ENCODE data around the gene OR8K5. TPM values are rescaled to one million over a fixed set of nuclear protein-coding genes. Genes with fewer than 3 reads are reported as not detected.

OR8K5 gene
- total and polyA plus RNA-seq, 2 donors (not counting 3 experiments of a cell fraction or from before 2014, with no cell fraction given), result not detected

DNA sequence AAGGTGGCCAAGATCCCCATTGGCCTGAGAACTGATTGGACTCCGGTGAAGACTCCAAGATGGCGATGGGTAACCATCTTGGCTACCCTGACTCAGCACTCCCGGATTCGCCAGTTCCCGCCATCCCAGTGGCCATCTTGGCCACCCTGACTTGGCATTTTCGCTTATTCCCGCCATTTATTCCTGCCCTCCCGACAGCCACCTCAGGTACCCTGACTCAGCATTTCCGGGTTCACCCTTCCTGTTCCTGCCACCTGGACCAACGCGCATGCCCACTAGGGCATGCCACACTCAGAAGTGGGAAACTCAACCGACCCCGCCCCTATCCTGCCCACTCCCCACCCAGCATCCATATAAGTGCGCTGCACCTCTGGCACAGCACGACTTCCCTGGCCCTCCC, 7.8 kb downstream of the OR8K5 start:
- Histone ChIP-seq H4K20me1 (replicated peaks; ENCODE audit: control insufficient read depth, extremely low read depth, insufficient read depth, low read length) (no peaks in the 10 kb centered on the region), H3K9ac (replicated peaks; ENCODE audit: extremely low read depth, insufficient read depth, low read length) (no peak overlapping the region), H3K9me1 (replicated peaks; ENCODE audit: control insufficient read depth, extremely low read depth, insufficient read depth, low read length) (no peaks in the 10 kb centered on the region), H3K4me3 (replicated peaks in 1 of 3; ENCODE audit: insufficient read depth in 1 of 3, low read depth in 1 of 3, low read length in 3 of 3) (no peak overlapping the region), H3K79me2 (ENCODE audit: control insufficient read depth, insufficient read depth, low read length) (no peaks in the 10 kb centered on the region), H3K27ac (ENCODE audit: insufficient read depth, low read depth, low read length) (no peak overlapping the region), H2AFZ (ENCODE audit: low read depth, low read length) (no peak overlapping the region), H3K27me3 (ENCODE audit: control insufficient read depth in 2 of 2, insufficient read depth in 2 of 2, low read length in 2 of 2) (no peaks in the 10 kb centered on the region), H3K4me1 (ENCODE audit: control insufficient read depth, extremely low read depth, insufficient read depth, low read length) (no peaks in the 10 kb centered on the region), H3K36me3 (ENCODE audit: control insufficient read depth in 2 of 2, extremely low read depth in 1 of 2, insufficient read depth in 2 of 2, low read length in 2 of 2) (no peaks in the 10 kb centered on the region), H3K9me3 (replicated peaks; ENCODE audit: control insufficient read depth, insufficient read depth, low read length) (peaks cover 2% of the 10 kb centered on the region), H3K4me2 (ENCODE audit: insufficient read depth, low read length) (no peak overlapping the region)
- DNase-seq (ENCODE audit: low read depth, low spot score) (no peak), FAIRE-seq (no peak)
- dilution Hi-C loops (cut with MboI; ENCODE audit: extremely low pct_ligation_motif_present, low sequenced_read_pairs), result no loop called here
- ChIA-PET POLR2A (no interaction called here), CTCF (no interaction called here)
- intact Hi-C loops (cut with micrococcal nuclease), result no loop called here
- no TSS peak for BruUV-seq (replicated peaks)
- TF ChIP-seq EZH2 (IDR thresholded peaks at IDR 0.05; ENCODE audit: borderline replicate concordance, low read depth, low read length, severe bottlenecking), result no peak
- TF ChIP-seq MYC (IDR thresholded peaks at IDR 0.05; ENCODE audit: low read depth, low read length), result no peak
- no peak for TF ChIP-seq JUN (IDR thresholded peaks at IDR 0.05; ENCODE audit: borderline replicate concordance, insufficient read depth, insufficient read length, low read depth)
- TF ChIP-seq FOS (IDR thresholded peaks at IDR 0.05; ENCODE audit: borderline replicate concordance, insufficient read depth, low read length), result no peak
- TF ChIP-seq GATA2 (IDR thresholded peaks at IDR 0.05; ENCODE audit: insufficient read depth, insufficient read length, low read depth, low read length), result no peak
- TF ChIP-seq, protein P1, sequence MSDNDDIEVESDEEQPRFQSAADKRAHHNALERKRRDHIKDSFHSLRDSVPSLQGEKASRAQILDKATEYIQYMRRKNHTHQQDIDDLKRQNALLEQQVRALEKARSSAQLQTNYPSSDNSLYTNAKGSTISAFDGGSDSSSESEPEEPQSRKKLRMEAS (IDR thresholded peaks at IDR 0.05; ENCODE audit: insufficient read depth, insufficient read length), result no peak
- no peak for TF ChIP-seq POLR2A (IDR thresholded peaks at IDR 0.05; ENCODE audit: low read depth, low read length)

DNA sequence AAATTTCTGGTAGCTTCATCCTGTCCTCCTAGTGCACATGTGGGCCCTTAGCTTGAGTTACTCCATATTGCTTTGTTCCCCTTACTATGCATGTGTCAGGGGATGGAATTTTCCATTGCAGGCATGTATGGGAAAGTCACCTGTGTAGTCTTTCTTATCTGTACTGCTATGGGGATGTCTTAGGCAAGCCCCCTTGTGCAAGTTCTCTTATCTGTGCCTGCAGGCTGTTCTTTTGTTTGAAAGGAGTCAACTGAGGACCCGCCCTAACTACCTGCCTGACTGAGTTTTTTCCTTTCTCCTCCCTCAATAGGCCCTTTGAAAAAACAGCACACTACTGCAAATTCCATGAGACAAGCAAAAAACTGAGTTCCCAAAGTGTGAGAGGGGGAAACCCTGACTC, 8.7 kb downstream of the OR8K5 start:
- peaks cover 2% of the 10 kb centered on the region for H3K9me3 ChIP-seq (replicated peaks; ENCODE audit: control insufficient read depth, insufficient read depth, low read length)
- DNase-seq (ENCODE audit: low read depth, low spot score) (no peak), FAIRE-seq (no peak)
- H3K4me2 ChIP-seq (ENCODE audit: insufficient read depth, low read length), result no peak overlapping the region
- no peak overlapping the region for H3K4me3 ChIP-seq (replicated peaks in 1 of 3; ENCODE audit: insufficient read depth in 1 of 3, low read depth in 1 of 3, low read length in 3 of 3)
- no peaks in the 10 kb centered on the region for H3K27me3 ChIP-seq (ENCODE audit: control insufficient read depth in 2 of 2, insufficient read depth in 2 of 2, low read length in 2 of 2)
- no peak overlapping the region for H2AFZ ChIP-seq (ENCODE audit: low read depth, low read length)
- no peaks in the 10 kb centered on the region for H3K9me1 ChIP-seq (replicated peaks; ENCODE audit: control insufficient read depth, extremely low read depth, insufficient read depth, low read length)
- H3K9ac ChIP-seq (replicated peaks; ENCODE audit: extremely low read depth, insufficient read depth, low read length), result no peak overlapping the region
- intact Hi-C loops (cut with micrococcal nuclease), result no loop called here
- BruUV-seq (replicated peaks), result no TSS peak
- TF ChIP-seq, protein P1 (IDR thresholded peaks at IDR 0.05; ENCODE audit: insufficient read depth, insufficient read length), result no peak
- TF ChIP-seq, protein P2, sequence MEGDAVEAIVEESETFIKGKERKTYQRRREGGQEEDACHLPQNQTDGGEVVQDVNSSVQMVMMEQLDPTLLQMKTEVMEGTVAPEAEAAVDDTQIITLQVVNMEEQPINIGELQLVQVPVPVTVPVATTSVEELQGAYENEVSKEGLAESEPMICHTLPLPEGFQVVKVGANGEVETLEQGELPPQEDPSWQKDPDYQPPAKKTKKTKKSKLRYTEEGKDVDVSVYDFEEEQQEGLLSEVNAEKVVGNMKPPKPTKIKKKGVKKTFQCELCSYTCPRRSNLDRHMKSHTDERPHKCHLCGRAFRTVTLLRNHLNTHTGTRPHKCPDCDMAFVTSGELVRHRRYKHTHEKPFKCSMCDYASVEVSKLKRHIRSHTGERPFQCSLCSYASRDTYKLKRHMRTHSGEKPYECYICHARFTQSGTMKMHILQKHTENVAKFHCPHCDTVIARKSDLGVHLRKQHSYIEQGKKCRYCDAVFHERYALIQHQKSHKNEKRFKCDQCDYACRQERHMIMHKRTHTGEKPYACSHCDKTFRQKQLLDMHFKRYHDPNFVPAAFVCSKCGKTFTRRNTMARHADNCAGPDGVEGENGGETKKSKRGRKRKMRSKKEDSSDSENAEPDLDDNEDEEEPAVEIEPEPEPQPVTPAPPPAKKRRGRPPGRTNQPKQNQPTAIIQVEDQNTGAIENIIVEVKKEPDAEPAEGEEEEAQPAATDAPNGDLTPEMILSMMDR (IDR thresholded peaks at IDR 0.05; ENCODE audit: extremely low read depth in 1 of 2, insufficient read depth in 1 of 2, low read depth in 1 of 2, low read length in 2 of 2), result no peak
- TF ChIP-seq MYC (IDR thresholded peaks at IDR 0.05; ENCODE audit: low read depth, low read length), result no peak
- TF ChIP-seq JUN (IDR thresholded peaks at IDR 0.05; ENCODE audit: borderline replicate concordance, insufficient read depth, insufficient read length, low read depth), result no peak
- TF ChIP-seq FOS (IDR thresholded peaks at IDR 0.05; ENCODE audit: borderline replicate concordance, insufficient read depth, low read length), result no peak
- no peak for TF ChIP-seq EZH2 (IDR thresholded peaks at IDR 0.05; ENCODE audit: borderline replicate concordance, low read depth, low read length, severe bottlenecking)
- no peak for TF ChIP-seq GATA2 (IDR thresholded peaks at IDR 0.05; ENCODE audit: insufficient read depth, insufficient read length, low read depth, low read length)
- TF ChIP-seq POLR2AphosphoS5 (IDR thresholded peaks at IDR 0.05; ENCODE audit: insufficient read depth, low read depth, low read length), result no peak
- TF ChIP-seq POLR2A (IDR thresholded peaks at IDR 0.05; ENCODE audit: low read depth, low read length), result no peak
- no peaks in the 10 kb centered on the region for H3K4me1 ChIP-seq (ENCODE audit: control insufficient read depth, extremely low read depth, insufficient read depth, low read length)
- ChIA-PET CTCF (no interaction called here), POLR2A (no interaction called here)
- no peaks in the 10 kb centered on the region for H3K36me3 ChIP-seq (ENCODE audit: control insufficient read depth in 2 of 2, extremely low read depth in 1 of 2, insufficient read depth in 2 of 2, low read length in 2 of 2)
- dilution Hi-C loops (cut with MboI; ENCODE audit: extremely low pct_ligation_motif_present, low sequenced_read_pairs), result no loop called here
- H3K79me2 ChIP-seq (ENCODE audit: control insufficient read depth, insufficient read depth, low read length), result no peaks in the 10 kb centered on the region
- H3K27ac ChIP-seq (ENCODE audit: insufficient read depth, low read depth, low read length), result no peak overlapping the region
- H4K20me1 ChIP-seq (replicated peaks; ENCODE audit: control insufficient read depth, extremely low read depth, insufficient read depth, low read length), result no peaks in the 10 kb centered on the region

All from endothelial cell of umbilical vein (primary cell).